ENCODE results near the gene MAPK10.

GRCh38 chr4:86031927-86032326, 327.9 kb downstream of the MAPK10 start:
- TF ChIP-seq SIN3A (IDR thresholded peaks at IDR 0.05; ENCODE audit: borderline replicate concordance, insufficient read depth, low read length) = no peak
- TF ChIP-seq POLR2AphosphoS5 (IDR thresholded peaks at IDR 0.05; ENCODE audit: low read depth, low read length) = no peak
- no peak for TF ChIP-seq TAF1 (IDR thresholded peaks at IDR 0.05; ENCODE audit: borderline replicate concordance, insufficient read depth, low read length)
- no peak for TF ChIP-seq REST (IDR thresholded peaks at IDR 0.05; ENCODE audit: insufficient read depth in 1 of 2, low read depth in 2 of 2, low read length in 2 of 2)

Data from PFSK-1 (cell line).